Measurements from ENCODE around the gene IP6K1.

Gene IP6K1

DNA sequence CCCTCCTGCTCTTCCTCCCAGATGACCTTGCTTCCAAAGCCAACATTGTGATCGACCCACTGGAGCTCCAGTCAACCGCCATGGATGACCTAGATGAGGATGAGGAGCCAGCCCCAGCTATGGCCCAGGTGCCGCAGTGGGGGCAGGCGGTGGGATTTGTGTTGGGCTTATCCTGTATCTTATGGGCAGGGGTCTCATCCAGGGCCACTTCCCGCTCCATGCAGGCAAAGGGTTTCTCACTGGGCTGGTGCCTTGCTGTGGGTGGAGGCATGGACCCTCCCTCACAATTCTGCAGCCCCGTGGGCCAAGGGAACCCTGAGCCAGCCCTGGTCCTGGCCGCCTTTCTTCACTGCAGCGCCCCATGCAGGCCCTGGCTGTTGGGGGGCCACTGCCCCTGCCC lies 81.7 kb downstream of the IP6K1 start:
- no peak for TF ChIP-seq GATA2 (IDR thresholded peaks at IDR 0.05; ENCODE audit: low read depth, low read length)
- TF ChIP-seq GATA3 (IDR thresholded peaks at IDR 0.05; ENCODE audit: low read depth, low read length): no peak

- TF ChIP-seq GATA2 (IDR thresholded peaks at IDR 0.05; ENCODE audit: low read depth, low read length): no peak
- TF ChIP-seq GATA3 (IDR thresholded peaks at IDR 0.05; ENCODE audit: low read depth, low read length): no peak
Observed at GRCh38 chr3:49703956-49704355, 82.4 kb downstream of the IP6K1 start.

DNA sequence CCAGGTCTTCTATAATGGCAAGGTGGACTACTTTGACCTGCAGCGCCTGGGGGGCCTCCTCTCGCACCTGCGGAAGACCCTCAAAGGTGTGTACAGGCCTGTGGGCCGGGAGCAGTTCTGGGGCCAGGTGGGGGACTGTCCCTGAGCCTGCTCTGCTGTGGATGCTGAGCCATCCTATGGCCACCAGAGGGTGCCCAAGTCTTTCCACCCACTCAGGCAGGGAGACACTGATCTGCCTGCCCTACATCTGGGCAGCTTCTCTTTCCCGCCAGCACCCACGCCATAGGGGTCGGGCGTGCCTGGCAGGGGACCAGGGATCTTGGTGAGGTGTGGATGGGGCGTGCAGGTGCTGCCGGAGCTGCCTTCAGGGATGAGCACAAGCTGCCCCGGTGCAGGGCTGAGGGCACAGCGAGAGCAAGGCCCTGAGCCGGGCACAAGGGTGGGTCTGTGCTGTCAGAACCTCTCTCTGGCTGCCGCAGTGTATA lies 82.9 kb downstream of the IP6K1 start:
- no peak for TF ChIP-seq GATA2 (IDR thresholded peaks at IDR 0.05; ENCODE audit: low read depth, low read length)
- TF ChIP-seq GATA3 (IDR thresholded peaks at IDR 0.05; ENCODE audit: low read depth, low read length): no peak

- no peak for TF ChIP-seq GATA2 (IDR thresholded peaks at IDR 0.05; ENCODE audit: low read depth, low read length)
- no peak for TF ChIP-seq GATA3 (IDR thresholded peaks at IDR 0.05; ENCODE audit: low read depth, low read length)
Observed at GRCh38 chr3:49702672-49703071, 83.7 kb downstream of the IP6K1 start.

DNA sequence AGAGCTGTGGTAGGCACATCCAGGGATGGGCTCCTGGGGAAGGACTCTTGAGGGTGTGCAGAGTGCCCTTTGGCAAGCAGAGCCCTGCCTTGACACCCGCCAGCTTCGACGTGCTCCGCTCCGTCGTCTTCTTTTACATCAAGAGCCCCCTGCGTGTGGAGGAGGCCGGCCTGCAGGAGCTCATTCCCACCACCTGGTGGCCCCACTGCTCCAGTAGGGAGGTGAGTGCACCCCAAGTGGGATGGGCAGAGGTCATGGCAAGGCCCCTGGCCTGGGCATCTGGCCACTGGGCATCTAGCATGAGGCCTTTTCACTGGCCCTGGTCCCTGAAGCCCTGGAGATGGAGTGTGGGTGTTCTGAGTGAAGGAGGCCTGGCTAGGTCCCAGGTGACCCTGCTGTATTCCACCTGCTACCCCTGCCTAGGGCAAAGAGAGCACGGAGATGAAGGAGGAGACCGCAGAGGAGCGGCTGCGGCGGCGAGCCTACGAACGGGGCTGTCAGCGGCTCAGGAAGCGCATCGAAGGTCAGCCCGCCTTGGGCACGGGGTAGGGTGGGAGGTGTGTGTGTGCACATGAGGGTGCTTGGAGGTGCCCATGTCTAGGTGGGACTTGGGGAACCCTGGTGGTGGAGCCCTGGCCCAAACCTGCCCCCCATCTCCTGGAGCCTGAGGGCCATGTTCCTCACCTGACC lies 84.8 kb downstream of the IP6K1 start:
- TF ChIP-seq GATA3 (IDR thresholded peaks at IDR 0.05; ENCODE audit: low read depth, low read length) (no peak), GATA2 (IDR thresholded peaks at IDR 0.05; ENCODE audit: low read depth, low read length) (no peak)

- TF ChIP-seq GATA3 (IDR thresholded peaks at IDR 0.05; ENCODE audit: low read depth, low read length): no peak
- no peak for TF ChIP-seq GATA2 (IDR thresholded peaks at IDR 0.05; ENCODE audit: low read depth, low read length)
Observed at GRCh38 chr3:49700453-49701128, 85.8 kb downstream of the IP6K1 start.

- TF ChIP-seq GATA3 (IDR thresholded peaks at IDR 0.05; ENCODE audit: low read depth, low read length) (no peak), GATA2 (IDR thresholded peaks at IDR 0.05; ENCODE audit: low read depth, low read length) (no peak)
Observed at GRCh38 chr3:49700014-49700413, 86.3 kb downstream of the IP6K1 start.

DNA sequence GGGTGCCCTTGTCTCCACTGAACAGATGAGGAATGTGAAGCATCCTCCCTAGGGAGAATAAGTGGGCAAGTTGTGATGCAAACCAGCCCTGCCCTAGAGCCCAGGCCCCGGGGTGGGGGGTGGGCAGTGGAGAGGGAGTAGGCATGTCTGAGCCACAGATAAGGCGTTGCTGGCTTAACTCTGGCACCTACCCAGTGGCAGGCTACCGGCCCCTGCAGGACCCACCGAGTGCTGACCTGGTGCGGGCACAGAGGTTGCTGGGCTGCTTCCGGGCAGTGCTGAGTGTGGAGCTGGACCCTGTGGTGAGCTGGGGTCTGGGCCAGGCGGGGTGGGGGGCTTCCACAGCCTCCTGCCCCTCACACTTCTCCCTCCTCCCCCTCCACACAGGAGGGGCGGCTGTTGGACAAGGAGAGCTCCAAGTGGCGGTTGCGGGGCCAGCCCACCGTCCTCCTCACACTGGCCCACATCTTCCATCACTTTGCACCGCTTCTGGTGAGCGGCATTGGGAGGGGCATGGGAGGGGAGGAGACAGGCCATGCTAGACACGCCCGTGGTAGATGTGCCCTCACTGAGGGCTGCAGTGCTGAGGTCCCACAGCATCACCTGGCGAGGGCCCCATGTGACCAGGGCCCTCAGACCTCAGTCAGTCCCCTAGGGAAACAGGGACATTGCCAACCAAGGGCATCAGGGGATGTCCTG lies 86.9 kb downstream of the IP6K1 start:
- TF ChIP-seq GATA2 (IDR thresholded peaks at IDR 0.05; ENCODE audit: low read depth, low read length) (no peak), GATA3 (IDR thresholded peaks at IDR 0.05; ENCODE audit: low read depth, low read length) (no peak)

DNA sequence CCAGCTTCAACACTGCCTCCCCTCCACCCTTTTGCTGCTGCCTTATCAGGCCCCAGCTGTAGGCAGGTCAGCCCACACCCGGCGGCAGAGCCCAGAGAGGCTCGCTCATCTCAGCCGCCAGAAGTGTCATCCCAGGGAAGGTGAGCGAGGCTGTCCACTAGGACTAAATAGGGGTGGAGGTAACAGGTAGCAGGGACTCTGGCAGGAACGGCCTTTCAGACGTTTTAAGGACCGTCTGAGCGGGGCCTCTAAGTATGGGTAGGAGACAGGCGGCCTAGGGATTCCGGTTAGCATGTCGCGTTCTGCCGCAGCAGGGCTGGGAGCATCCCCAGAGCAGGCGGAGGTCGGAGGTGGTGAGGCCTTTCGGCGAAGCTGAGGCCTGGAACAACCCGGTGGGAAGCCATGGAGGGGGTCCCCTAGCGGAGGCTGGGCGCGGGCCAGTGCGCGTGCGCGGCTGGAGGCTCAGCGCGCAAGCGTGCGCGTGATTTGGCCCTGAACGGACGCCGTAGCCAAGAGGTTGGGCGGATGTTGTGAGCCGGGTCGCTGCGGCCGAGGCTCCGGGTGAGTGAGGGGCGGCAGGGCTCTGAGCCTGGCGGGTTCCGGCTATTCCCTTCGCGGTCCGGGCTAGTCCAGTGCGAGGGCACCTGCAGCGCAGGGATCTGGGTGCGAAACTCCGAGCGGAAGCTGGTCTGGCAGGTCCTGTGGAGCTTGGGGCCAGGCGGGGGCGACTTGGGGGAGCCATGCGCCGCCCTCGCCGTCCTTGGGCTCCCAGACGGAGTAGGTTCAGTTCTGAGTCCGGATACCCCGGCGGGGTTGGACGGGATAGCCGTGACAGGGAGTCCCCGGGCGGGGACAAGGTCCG lies 97.1 kb downstream of the IP6K1 start, which contains the start of the genes MST1 and RNF123:
TSS of gene MST1 (minus strand) at position 429 of the 862 bp plus-strand sequence. CDS start 783 bp downstream, outside the sequence.
TSS of gene RNF123 (plus strand) at position 512 of the 862 bp plus-strand sequence. CDS start 1,609 bp downstream, outside the sequence.
- TF ChIP-seq GATA2 (IDR thresholded peaks at IDR 0.05; ENCODE audit: low read depth, low read length): no peak; the same call in 1 of the 2 replicates
- no peak for TF ChIP-seq GATA3 (IDR thresholded peaks at IDR 0.05; ENCODE audit: low read depth, low read length)

GRCh38 chr3:49683162-49683561 lies 103.2 kb downstream of the IP6K1 start:
- TF ChIP-seq GATA3 (IDR thresholded peaks at IDR 0.05; ENCODE audit: low read depth, low read length) (no peak), GATA2 (IDR thresholded peaks at IDR 0.05; ENCODE audit: low read depth, low read length) (no peak)

DNA sequence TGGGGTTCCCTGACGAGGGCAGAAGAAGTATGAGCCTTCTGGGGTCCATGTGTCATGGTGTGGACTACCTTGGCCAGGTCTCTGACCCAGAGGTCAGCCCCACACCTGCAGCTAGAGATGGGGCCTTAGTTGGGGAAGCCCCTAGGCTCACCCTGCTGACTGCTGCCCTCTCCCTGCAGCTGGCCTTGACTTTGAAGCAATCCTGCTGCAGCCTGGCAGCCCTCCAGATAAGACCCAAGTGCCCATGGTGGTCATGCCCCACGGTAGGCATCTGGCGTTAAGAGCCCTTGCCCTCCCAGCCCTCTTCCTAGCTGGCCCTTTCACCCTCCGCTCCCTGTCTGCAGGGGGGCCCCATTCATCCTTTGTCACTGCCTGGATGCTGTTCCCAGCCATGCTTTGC lies 104.8 kb downstream of the IP6K1 start:
- TF ChIP-seq GATA3 (IDR thresholded peaks at IDR 0.05; ENCODE audit: low read depth, low read length) (no peak), GATA2 (IDR thresholded peaks at IDR 0.05; ENCODE audit: low read depth, low read length) (no peak)

GRCh38 chr3:49681232-49681522 lies 105.2 kb downstream of the IP6K1 start:
- TF ChIP-seq GATA2 (IDR thresholded peaks at IDR 0.05; ENCODE audit: low read depth, low read length) (no peak), GATA3 (IDR thresholded peaks at IDR 0.05; ENCODE audit: low read depth, low read length) (no peak)

GRCh38 chr3:49680493-49681231 lies 105.7 kb downstream of the IP6K1 start:
- TF ChIP-seq GATA3 (IDR thresholded peaks at IDR 0.05; ENCODE audit: low read depth, low read length) (no peak), GATA2 (IDR thresholded peaks at IDR 0.05; ENCODE audit: low read depth, low read length) (no peak)
